ENCODE results near the gene GTF2A1. TPM values are rescaled to one million over a fixed set of nuclear protein-coding genes. Genes with fewer than 3 reads are reported as not detected.
A peak's percentile ranks its signal among the peaks of the same experiment; 100 is the strongest.

GTF2A1 gene
- total and polyA plus RNA-seq, 2 donors (not counting 3 experiments of a cell fraction or from before 2014, with no cell fraction given): 11.1 to 33.4 TPM

- peak overlapping the region; percentile 84 to 99 (median 97) for H3K4me3 ChIP-seq (replicated peaks in 1 of 3; ENCODE audit: insufficient read depth in 1 of 3, low read depth in 1 of 3, low read length in 3 of 3)
- H3K4me2 ChIP-seq (ENCODE audit: insufficient read depth, low read length): peak overlapping the region; percentile 59
- H3K36me3 ChIP-seq (ENCODE audit: control insufficient read depth in 2 of 2, extremely low read depth in 1 of 2, insufficient read depth in 2 of 2, low read length in 2 of 2): peaks cover 0 to 3% of the 10 kb centered on the region in 2 experiments
- no peaks in the 10 kb centered on the region for H4K20me1 ChIP-seq (replicated peaks; ENCODE audit: control insufficient read depth, extremely low read depth, insufficient read depth, low read length)
- peaks cover 41% of the 10 kb centered on the region for H3K79me2 ChIP-seq (ENCODE audit: control insufficient read depth, insufficient read depth, low read length)
- H3K4me1 ChIP-seq (ENCODE audit: control insufficient read depth, extremely low read depth, insufficient read depth, low read length): peaks cover 18% of the 10 kb centered on the region
- no peaks in the 10 kb centered on the region for H3K9me3 ChIP-seq (replicated peaks; ENCODE audit: control insufficient read depth, insufficient read depth, low read length)
- FAIRE-seq: no peak
- H3K9me1 ChIP-seq (replicated peaks; ENCODE audit: control insufficient read depth, extremely low read depth, insufficient read depth, low read length): no peaks in the 10 kb centered on the region
- no peaks in the 10 kb centered on the region for H3K27me3 ChIP-seq (ENCODE audit: control insufficient read depth in 2 of 2, insufficient read depth in 2 of 2, low read length in 2 of 2)
- peak overlapping the region; percentile 98 for H3K9ac ChIP-seq (replicated peaks; ENCODE audit: extremely low read depth, insufficient read depth, low read length)
- dilution Hi-C loops (cut with MboI; ENCODE audit: extremely low pct_ligation_motif_present, low sequenced_read_pairs) (no loop called here), intact Hi-C loops (cut with micrococcal nuclease) (loop anchor here (5.0 kb wide), 2 partner anchors 217 to 583 kb away; no protein-coding TSS in a partner anchor)
- peak overlapping the region; percentile 88 for H3K27ac ChIP-seq (ENCODE audit: insufficient read depth, low read depth, low read length)
- no peak for DNase-seq (ENCODE audit: low read depth, low spot score)
- no peak overlapping the region for H2AFZ ChIP-seq (ENCODE audit: low read depth, low read length)
- CTCF ChIA-PET: interaction anchor here (1.0 kb wide), 1 partner anchor 233 kb away, joined by 4 read pairs; no protein-coding TSS in a partner anchor
- TF ChIP-seq FOS (IDR thresholded peaks at IDR 0.05; ENCODE audit: borderline replicate concordance, insufficient read depth, low read length) (no peak), JUN (IDR thresholded peaks at IDR 0.05; ENCODE audit: borderline replicate concordance, insufficient read depth, insufficient read length, low read depth) (no peak), CTCF (IDR thresholded peaks at IDR 0.05; ENCODE audit: extremely low read depth in 1 of 2, insufficient read depth in 1 of 2, low read depth in 1 of 2, low read length in 2 of 2) (no peak), MAX (IDR thresholded peaks at IDR 0.05; ENCODE audit: insufficient read depth, insufficient read length) (no peak), POLR2A (IDR thresholded peaks at IDR 0.05; ENCODE audit: low read depth, low read length) (no peak)
- POLR2A ChIA-PET: interaction anchor here (0.6 to 1.6 kb wide), 10 partner anchors 8 to 642 kb away, joined by 3 to 11 read pairs (median 4); partner anchors contain the start of gene CEP128
- no TSS peak for BruUV-seq (replicated peaks)
Measured at GRCh38 chr14:81220580-81220829, 254 bp downstream of the GTF2A1 start.
